Fibroblast of villous mesenchyme (primary cell): ENCODE results near the gene DCUN1D1. TPM values are rescaled to one million over a fixed set of nuclear protein-coding genes. Genes with fewer than 3 reads are reported as not detected.
A peak's percentile ranks its signal among the peaks of the same experiment; 100 is the strongest.
"Not testable (repeated sequence)": the region's sequence is repeated elsewhere in the genome, so short reads cannot be mapped to it uniquely, and the experiment has no call there.

Experiments used
- DNase-seq: peaks from one replicate; pipeline ENCODE4 v3.0.0-alpha.2; 2010; ENCODE audit warnings: low read depth
- H3K4me3 ChIP-seq: 2 replicates; pipeline ENCODE4 v1.5.1; 2011; ENCODE audit warnings: low read depth, mild to moderate bottlenecking, low read length
- total RNA-seq: library from RNA; depleted of rRNA; stranded (reverse); fragments of >200 nt; gene quantifications from 2 replicates; pipeline ENCODE4 v1.2.3, GENCODE V29; 2012
- TF ChIP-seq, protein P1 (sequence below): IDR thresholded peaks from 2 replicates; pipeline ENCODE4 v1.5.1; 2012; ENCODE audit warnings: low read depth, mild to moderate bottlenecking, low read length; ENCODE audit not compliant: insufficient read depth

DCUN1D1 gene
- total RNA-seq, 1 donor, result 40.2 TPM

DNA sequence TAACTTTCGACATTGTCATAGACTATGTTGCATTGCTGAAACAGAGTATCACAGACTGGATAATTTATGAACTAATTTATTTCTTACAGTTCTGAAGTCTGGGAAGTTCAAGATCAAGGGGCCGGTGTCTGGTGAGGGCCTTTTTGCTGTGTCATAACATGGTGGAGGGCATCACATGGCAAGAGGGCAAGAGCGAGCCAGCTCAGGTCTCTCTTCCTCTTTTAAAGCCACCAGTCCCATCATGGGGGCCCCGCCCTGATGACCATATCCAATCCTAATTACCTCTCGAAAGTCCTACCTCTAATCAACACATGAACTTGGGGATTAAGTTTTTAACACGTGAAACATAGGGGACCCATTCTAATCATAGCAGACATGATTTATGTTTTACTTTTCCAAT lies 33.5 kb upstream of the DCUN1D1 start:
- no peak overlapping the region for H3K4me3 ChIP-seq
- no peak for DNase-seq
- TF ChIP-seq, protein P1, sequence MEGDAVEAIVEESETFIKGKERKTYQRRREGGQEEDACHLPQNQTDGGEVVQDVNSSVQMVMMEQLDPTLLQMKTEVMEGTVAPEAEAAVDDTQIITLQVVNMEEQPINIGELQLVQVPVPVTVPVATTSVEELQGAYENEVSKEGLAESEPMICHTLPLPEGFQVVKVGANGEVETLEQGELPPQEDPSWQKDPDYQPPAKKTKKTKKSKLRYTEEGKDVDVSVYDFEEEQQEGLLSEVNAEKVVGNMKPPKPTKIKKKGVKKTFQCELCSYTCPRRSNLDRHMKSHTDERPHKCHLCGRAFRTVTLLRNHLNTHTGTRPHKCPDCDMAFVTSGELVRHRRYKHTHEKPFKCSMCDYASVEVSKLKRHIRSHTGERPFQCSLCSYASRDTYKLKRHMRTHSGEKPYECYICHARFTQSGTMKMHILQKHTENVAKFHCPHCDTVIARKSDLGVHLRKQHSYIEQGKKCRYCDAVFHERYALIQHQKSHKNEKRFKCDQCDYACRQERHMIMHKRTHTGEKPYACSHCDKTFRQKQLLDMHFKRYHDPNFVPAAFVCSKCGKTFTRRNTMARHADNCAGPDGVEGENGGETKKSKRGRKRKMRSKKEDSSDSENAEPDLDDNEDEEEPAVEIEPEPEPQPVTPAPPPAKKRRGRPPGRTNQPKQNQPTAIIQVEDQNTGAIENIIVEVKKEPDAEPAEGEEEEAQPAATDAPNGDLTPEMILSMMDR, result no peak

DNA sequence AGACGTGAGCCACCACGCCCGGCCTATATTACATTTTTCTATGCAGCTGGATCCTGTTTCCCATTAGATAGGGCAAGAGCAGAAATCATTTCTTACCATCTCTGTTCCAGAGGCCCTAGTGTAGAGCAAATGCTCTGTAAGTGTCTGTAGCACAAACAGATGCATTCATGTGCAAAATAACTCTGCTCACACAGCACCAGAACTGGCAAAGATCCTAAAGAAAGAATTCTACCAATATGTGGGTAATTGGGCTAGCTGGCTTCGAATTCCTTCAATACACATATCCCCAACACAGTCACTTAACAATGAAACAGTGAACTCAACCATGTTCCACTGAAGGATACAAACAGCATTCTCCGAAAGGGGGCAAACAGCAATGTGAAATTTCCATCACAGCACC lies 32.7 kb upstream of the DCUN1D1 start:
- DNase-seq, result no peak
- H3K4me3 ChIP-seq, result no peak overlapping the region
- TF ChIP-seq, protein P1, result no peak

DNA sequence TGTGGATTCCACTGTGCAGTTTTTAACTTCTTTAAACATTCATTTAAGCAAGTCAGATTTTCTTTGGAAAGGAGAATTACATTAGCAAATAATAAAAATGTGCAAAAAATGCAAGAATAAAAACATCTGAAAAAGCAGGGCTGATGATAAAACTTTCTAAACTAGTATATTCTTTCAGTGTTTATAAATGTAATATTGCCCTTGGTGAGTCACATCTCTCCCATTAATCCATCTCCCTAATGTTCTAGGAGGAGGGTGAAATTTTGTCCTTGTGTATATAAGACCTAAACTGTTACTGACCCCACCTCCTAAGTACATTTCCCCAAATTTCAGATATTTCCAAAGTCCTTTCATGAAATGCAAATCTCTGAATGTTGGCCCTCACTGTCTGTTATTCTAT lies 28.5 kb upstream of the DCUN1D1 start:
- no peak overlapping the region for H3K4me3 ChIP-seq
- peak; percentile 12 for DNase-seq
- TF ChIP-seq, protein P1, result no peak

DNA sequence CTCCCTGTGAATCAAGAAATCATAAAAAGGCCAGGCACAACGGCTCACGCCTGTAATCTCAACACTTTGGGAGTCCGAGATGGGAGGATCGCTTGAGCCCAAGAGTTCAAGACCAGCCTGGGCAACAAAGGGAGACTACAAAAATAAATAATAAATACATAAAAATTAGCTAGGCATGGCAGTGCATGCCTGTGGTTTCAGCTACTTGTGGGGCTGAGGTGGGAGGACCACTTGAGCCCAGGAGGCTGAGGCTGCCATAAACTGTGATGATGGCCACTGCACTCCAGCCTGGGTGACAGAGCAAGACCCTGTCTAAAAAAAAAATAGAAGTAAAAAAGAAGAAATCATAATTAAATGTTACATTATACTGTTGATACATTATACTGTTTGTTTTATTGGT lies 28.0 kb upstream of the DCUN1D1 start:
- TF ChIP-seq, protein P1, result no peak
- H3K4me3 ChIP-seq, result no peak overlapping the region
- DNase-seq, result no peak

DNA sequence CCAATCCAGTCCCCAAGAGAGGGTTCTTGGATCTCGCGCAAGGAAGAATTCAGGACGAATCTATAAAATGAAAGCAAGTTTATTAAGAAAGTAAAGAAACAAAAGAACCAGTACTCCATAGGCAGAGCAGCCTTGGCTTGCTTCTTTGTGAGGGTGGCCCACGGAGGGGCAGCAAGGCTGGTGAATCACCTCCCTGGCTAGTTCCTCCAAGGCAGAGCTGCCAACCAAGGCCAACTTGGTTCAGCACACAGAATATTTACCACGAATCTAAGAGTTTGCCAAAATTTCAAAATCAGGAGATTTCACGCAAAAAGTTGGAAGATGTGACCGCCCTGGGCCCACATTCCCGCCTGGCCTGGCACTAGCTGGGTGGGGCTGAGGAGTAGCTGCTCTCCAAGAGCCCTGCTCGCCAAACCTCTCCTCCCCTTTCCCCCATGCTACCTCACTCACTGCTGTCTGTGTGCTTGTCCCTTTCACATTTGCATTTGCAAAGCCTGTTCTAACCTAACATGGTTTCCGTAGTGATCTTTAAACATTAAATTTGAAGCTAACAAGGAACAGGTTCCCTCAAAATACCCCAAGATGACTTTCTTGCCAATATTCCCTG lies 26.2 kb upstream of the DCUN1D1 start:
- H3K4me3 ChIP-seq, result no peak overlapping the region
- TF ChIP-seq, protein P1, result no peak
- no peak for DNase-seq

DNA sequence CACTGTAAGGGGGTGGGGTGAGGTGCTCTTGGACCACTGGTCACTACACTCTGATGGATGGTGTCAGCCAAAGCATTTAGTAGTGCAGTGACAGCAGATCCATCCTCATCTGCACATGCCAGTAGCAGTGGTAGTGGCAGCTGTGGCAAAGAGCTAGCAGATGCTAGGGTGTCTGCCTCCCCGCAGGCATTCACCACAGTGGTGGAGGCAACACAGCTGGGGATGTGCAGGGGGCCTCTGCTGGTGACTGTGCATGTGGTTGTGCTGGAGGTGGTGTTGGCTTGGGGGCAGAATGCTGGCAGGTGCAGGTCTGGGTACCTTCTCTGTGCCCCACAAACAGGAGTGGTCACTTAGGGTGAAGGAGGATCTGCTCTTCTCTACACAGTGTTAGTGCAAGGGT lies 19.4 kb upstream of the DCUN1D1 start:
- TF ChIP-seq, protein P1, result no peak
- no peak overlapping the region for H3K4me3 ChIP-seq
- DNase-seq, result no peak

DNA sequence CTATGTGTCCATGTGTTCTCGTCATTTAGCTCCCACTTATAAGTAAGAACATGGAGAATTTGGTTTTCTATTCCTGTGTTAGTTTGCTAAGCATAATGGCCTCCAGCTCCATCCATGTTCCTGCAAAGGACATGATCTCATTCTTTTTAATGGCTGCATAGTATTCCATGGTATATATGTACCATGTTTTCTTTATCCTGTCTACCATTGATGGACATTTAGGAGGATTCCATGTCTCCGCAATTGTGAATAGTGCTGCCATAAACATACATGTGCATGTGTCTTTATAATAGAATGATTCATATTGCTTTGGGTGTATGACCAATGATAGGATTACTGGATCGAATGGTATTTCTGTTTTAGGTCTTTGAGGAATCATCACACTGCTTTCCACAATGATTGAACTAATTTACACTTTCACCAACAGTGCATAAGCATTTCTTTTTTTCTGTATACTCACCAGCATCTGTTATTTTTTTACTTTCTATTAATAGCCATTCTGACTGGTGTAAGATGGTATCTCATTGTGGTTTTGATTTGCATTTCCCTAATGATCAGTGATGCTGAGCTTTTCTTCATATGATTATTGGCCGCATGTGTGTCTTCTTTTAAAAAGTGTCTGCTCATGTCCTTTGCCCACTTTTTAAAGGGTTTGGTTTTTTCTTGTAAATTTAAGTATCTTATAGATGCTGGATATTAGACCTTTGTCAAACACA lies 13.3 kb upstream of the DCUN1D1 start:
- not testable (repeated sequence) for DNase-seq, H3K4me3 ChIP-seq
